ENCODE measurements around the gene LMF2. TPM values are rescaled to one million over a fixed set of nuclear protein-coding genes. Genes with fewer than 3 reads are reported as not detected.

The LMF2 gene
- total RNA-seq, 2 experiments from 2014 or later: 49.2 to 50.7 TPM

DNA sequence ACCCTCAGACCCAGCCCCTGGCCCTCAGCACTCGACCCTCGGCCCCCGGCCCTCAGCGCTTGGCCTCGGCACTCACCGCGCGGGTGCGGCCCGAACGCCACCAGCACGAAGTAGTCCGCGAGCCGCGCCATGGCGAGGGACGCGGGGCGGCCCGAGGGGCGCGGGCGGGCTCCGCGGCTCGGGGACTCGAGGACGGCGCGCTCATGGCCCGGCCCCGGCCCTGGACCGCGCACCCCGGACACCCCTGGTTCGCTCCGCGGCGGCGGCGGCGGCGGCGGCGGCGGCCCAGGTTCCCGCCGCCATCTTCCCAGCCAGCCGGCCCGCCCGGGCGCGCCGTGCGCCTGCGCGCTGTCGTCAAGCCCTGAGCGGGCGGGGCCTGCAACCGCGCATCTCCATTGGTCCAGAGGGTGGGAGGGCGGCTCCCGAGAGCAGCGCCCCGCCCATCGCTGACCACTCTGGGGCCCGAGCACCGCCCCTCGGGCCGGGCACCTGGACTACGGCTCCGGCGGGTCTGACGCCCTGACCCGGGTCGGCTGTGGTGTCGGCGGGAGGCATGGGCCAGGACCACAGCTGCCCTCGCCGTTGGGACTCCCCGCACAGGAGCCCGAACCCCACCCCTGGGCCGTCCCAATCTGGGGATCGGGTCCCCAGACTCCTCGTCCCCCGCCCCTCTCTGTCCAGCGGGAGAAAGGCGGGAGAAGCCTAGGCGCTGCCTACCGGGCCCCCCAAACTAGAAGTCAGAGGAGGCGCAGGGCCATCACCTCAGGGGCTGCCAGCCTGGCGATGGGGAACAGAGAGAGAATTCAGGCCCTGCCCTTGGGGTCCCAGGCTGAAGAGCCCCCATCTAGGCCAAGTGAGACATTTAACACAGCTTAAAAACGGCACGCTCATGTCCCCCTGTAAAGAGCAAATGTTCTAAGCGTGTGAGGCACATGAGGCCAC is 32.5 kb downstream of the LMF2 start, which contains the start of gene SBF1:
SBF1 (minus strand) TSS at position 326 of the 942 bp plus-strand sequence; CDS start at position 131, 195 bp downstream.
- Histone ChIP-seq H3K9me2 (ENCODE audit: insufficient read depth, low read length) (no peaks in the 10 kb centered on the region), H3K4me3 (ENCODE audit: low read depth, low read length, poor library complexity, severe bottlenecking) (peak within 1 kb of the TSS; percentile 96), H3K4me1 (ENCODE audit: insufficient read depth, low read length, poor library complexity, severe bottlenecking) (peaks cover 46% of the 10 kb centered on the region), H3K79me2 (ENCODE audit: insufficient read depth, low read depth, low read length) (peaks cover 36% of the 10 kb centered on the region), H2AFZ (ENCODE audit: low read length) (peak within 1 kb of the TSS; percentile 59), H4K20me1 (ENCODE audit: insufficient read depth, low read length) (peaks cover 6% of the 10 kb centered on the region; the same call in 1 of the 2 replicates), H3K9me3 (ENCODE audit: low read length) (no peaks in the 10 kb centered on the region), H3K27ac (ENCODE audit: low read depth, low read length, poor library complexity, severe bottlenecking) (peak within 1 kb of the TSS; percentile 95), H3K4me2 (ENCODE audit: low read length) (peak within 1 kb of the TSS; percentile 99), H3K36me3 (ENCODE audit: insufficient read depth, low read length) (peaks cover 16% of the 10 kb centered on the region; the same call in 1 of the 2 replicates)
- POLR2A ChIA-PET: no interaction called here
- no TSS peak for BruUV-seq (replicated peaks)
- CTCF ChIA-PET (ENCODE audit: unreplicated experiment): no interaction called here
- no peak for TF ChIP-seq EZH2phosphoT487 (IDR thresholded peaks at IDR 0.05; ENCODE audit: borderline replicate concordance, low read depth, low read length)
- TF ChIP-seq, protein P1, sequence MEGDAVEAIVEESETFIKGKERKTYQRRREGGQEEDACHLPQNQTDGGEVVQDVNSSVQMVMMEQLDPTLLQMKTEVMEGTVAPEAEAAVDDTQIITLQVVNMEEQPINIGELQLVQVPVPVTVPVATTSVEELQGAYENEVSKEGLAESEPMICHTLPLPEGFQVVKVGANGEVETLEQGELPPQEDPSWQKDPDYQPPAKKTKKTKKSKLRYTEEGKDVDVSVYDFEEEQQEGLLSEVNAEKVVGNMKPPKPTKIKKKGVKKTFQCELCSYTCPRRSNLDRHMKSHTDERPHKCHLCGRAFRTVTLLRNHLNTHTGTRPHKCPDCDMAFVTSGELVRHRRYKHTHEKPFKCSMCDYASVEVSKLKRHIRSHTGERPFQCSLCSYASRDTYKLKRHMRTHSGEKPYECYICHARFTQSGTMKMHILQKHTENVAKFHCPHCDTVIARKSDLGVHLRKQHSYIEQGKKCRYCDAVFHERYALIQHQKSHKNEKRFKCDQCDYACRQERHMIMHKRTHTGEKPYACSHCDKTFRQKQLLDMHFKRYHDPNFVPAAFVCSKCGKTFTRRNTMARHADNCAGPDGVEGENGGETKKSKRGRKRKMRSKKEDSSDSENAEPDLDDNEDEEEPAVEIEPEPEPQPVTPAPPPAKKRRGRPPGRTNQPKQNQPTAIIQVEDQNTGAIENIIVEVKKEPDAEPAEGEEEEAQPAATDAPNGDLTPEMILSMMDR (conservative IDR thresholded peaks at IDR 0.05; ENCODE audit: low read length): no peak
- intact Hi-C loops (cut with micrococcal nuclease; ENCODE audit: unreplicated experiment): loop anchor here (2.0 to 10.0 kb wide), 3 partner anchors 32 to 283 kb away; partner anchors contain the start of genes LMF2 and TUBGCP6
- DNase-seq (ENCODE audit: low spot score): peak; percentile 92

DNA sequence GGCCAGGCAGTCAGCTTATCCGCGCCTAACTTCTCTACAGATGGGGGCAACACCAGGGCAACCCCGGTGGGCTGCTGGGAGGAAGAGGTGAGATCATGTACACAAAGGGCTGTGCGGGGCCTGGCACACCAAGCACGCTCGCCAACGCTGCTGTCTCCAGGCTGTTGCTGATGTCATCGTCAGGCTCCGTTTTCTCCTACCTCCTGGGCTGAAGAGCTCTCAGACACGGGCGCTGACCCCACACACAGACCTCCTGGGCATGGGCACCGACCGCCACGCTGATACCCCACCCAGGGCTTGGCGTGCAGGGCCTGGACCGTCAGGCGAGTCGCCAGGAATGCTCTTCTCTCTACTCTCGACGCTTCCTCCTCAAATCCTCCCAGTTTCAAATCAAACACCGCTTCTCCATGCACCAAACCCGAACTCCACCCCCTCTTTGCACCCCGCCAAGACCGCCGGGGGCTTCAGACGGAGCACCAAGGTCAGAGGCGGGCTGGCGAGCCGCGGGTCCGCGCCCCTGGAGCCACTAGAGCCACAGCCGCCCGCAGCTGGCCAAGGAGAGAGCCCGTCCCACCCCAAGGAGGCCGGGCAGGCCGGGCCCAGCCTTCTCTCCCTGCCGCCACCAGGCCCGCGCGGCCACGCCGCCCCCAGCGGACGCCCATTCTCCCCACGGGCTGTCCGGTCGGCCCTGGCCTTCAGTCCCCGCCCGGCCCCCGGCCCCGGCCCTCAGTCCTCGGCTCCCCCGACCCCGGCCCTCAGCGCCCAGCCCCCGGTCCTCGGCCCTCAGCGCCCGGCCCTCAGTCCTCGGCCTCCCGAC is 33.4 kb downstream of the LMF2 start:
- CTCF ChIA-PET (ENCODE audit: unreplicated experiment): interaction anchor here (0.9 kb wide), 1 partner anchor 24 kb away, joined by 4 read pairs; no protein-coding TSS in a partner anchor
- DNase-seq (ENCODE audit: low spot score): peak; percentile 41
- peaks cover 16% of the 10 kb centered on the region; the same call in 1 of the 2 replicates for H3K36me3 ChIP-seq (ENCODE audit: insufficient read depth, low read length)
- peak overlapping the region; percentile 96 for H3K4me3 ChIP-seq (ENCODE audit: low read depth, low read length, poor library complexity, severe bottlenecking)
- peak overlapping the region; percentile 95 for H3K27ac ChIP-seq (ENCODE audit: low read depth, low read length, poor library complexity, severe bottlenecking)
- no peak for TF ChIP-seq EZH2phosphoT487 (IDR thresholded peaks at IDR 0.05; ENCODE audit: borderline replicate concordance, low read depth, low read length)
- TF ChIP-seq, protein P1 (conservative IDR thresholded peaks at IDR 0.05; ENCODE audit: low read length): no peak
- H2AFZ ChIP-seq (ENCODE audit: low read length): no peak overlapping the region
- no TSS peak for BruUV-seq (replicated peaks)
- H3K4me2 ChIP-seq (ENCODE audit: low read length): peak overlapping the region; percentile 99
- POLR2A ChIA-PET: no interaction called here
- H3K79me2 ChIP-seq (ENCODE audit: insufficient read depth, low read depth, low read length): peaks cover 39% of the 10 kb centered on the region
- peaks cover 6% of the 10 kb centered on the region; the same call in 1 of the 2 replicates for H4K20me1 ChIP-seq (ENCODE audit: insufficient read depth, low read length)
- no peaks in the 10 kb centered on the region for H3K9me3 ChIP-seq (ENCODE audit: low read length)
- intact Hi-C loops (cut with micrococcal nuclease; ENCODE audit: unreplicated experiment): loop anchor here (2.0 to 10.0 kb wide), 3 partner anchors 33 to 282 kb away; partner anchors contain the start of genes LMF2 and TUBGCP6
- peaks cover 51% of the 10 kb centered on the region for H3K4me1 ChIP-seq (ENCODE audit: insufficient read depth, low read length, poor library complexity, severe bottlenecking)
- no peaks in the 10 kb centered on the region for H3K9me2 ChIP-seq (ENCODE audit: insufficient read depth, low read length)

Measured in OCI-LY7 (cell line).